Measurements from ENCODE around the gene LAMP5.

GRCh38 chr20:9496155-9496554 is 18.2 kb upstream of the LAMP5 start:
- TF ChIP-seq, protein P1, sequence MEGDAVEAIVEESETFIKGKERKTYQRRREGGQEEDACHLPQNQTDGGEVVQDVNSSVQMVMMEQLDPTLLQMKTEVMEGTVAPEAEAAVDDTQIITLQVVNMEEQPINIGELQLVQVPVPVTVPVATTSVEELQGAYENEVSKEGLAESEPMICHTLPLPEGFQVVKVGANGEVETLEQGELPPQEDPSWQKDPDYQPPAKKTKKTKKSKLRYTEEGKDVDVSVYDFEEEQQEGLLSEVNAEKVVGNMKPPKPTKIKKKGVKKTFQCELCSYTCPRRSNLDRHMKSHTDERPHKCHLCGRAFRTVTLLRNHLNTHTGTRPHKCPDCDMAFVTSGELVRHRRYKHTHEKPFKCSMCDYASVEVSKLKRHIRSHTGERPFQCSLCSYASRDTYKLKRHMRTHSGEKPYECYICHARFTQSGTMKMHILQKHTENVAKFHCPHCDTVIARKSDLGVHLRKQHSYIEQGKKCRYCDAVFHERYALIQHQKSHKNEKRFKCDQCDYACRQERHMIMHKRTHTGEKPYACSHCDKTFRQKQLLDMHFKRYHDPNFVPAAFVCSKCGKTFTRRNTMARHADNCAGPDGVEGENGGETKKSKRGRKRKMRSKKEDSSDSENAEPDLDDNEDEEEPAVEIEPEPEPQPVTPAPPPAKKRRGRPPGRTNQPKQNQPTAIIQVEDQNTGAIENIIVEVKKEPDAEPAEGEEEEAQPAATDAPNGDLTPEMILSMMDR (IDR thresholded peaks at IDR 0.05): no peak
- no peak for TF ChIP-seq POLR2A (IDR thresholded peaks at IDR 0.05)
- no peak for TF ChIP-seq POLR2AphosphoS5 (IDR thresholded peaks at IDR 0.05)
- no peak for TF ChIP-seq EP300 (IDR thresholded peaks at IDR 0.05)

Data from suprapubic skin (tissue), 4 donors.